Activated naive CD8-positive, alpha-beta T cell (primary cell): ENCODE results near the gene SLC35E2B.
"Not testable (repeated sequence)": the region's sequence is repeated elsewhere in the genome, so short reads cannot be mapped to it uniquely, and the experiment has no call there.

Source experiments
- H3K27ac Mint-ChIP-seq: one replicate; pipeline ENCODE4 v1.8.0; 2021; ENCODE audit warnings: mixed read lengths
- H3K27me3 Mint-ChIP-seq: one replicate; pipeline ENCODE4 v1.8.0; 2021; ENCODE audit warnings: mixed read lengths
- H3K36me3 Mint-ChIP-seq: one replicate; pipeline ENCODE4 v1.8.0; 2021; ENCODE audit warnings: mixed read lengths
- H3K4me1 Mint-ChIP-seq: one replicate; pipeline ENCODE4 v1.8.0; 2021; ENCODE audit warnings: low read depth, mixed read lengths
- H3K4me3 Mint-ChIP-seq: one replicate; pipeline ENCODE4 v1.8.0; 2021; ENCODE audit warnings: mild to moderate bottlenecking, mixed read lengths
- H3K9me3 Mint-ChIP-seq: one replicate; pipeline ENCODE4 v1.8.0; 2021; ENCODE audit warnings: low read depth, mixed read lengths

Gene SLC35E2B

GRCh38 chr1:1715109-1715883 lies 22.7 kb upstream of the SLC35E2B start:
- not testable (repeated sequence) for H3K9me3 Mint-ChIP-seq, H3K27ac Mint-ChIP-seq, H3K27me3 Mint-ChIP-seq, H3K4me3 Mint-ChIP-seq, H3K36me3 Mint-ChIP-seq, H3K4me1 Mint-ChIP-seq

- H3K27me3 Mint-ChIP-seq, H3K4me3 Mint-ChIP-seq, H3K9me3 Mint-ChIP-seq, H3K27ac Mint-ChIP-seq, H3K4me1 Mint-ChIP-seq, H3K36me3 Mint-ChIP-seq: not testable (repeated sequence)
Measured at GRCh38 chr1:1707897-1708296, 15.3 kb upstream of the SLC35E2B start.

- not testable (repeated sequence) for H3K4me1 Mint-ChIP-seq, H3K27me3 Mint-ChIP-seq, H3K36me3 Mint-ChIP-seq, H3K27ac Mint-ChIP-seq, H3K4me3 Mint-ChIP-seq, H3K9me3 Mint-ChIP-seq
Measured at GRCh38 chr1:1707241-1707640, 14.6 kb upstream of the SLC35E2B start.

GRCh38 chr1:1705623-1706022 lies 13.0 kb upstream of the SLC35E2B start:
- H3K9me3 Mint-ChIP-seq, H3K27me3 Mint-ChIP-seq, H3K4me3 Mint-ChIP-seq, H3K36me3 Mint-ChIP-seq, H3K27ac Mint-ChIP-seq, H3K4me1 Mint-ChIP-seq: not testable (repeated sequence)

GRCh38 chr1:1704284-1704957 lies 11.8 kb upstream of the SLC35E2B start:
- not testable (repeated sequence) for H3K9me3 Mint-ChIP-seq, H3K4me3 Mint-ChIP-seq, H3K36me3 Mint-ChIP-seq, H3K4me1 Mint-ChIP-seq, H3K27me3 Mint-ChIP-seq, H3K27ac Mint-ChIP-seq

- Mint-ChIP-seq H3K27me3 (no peaks in the 10 kb centered on the region), H3K4me1 (no peaks in the 10 kb centered on the region), H3K27ac (no peak overlapping the region), H3K4me3 (no peak overlapping the region), H3K36me3 (no peaks in the 10 kb centered on the region), H3K9me3 (no peaks in the 10 kb centered on the region)
Measured at GRCh38 chr1:1703796-1704195, 11.2 kb upstream of the SLC35E2B start.

GRCh38 chr1:1702506-1702905 lies 9.9 kb upstream of the SLC35E2B start:
- not testable (repeated sequence) for H3K9me3 Mint-ChIP-seq, H3K36me3 Mint-ChIP-seq, H3K27me3 Mint-ChIP-seq, H3K4me1 Mint-ChIP-seq, H3K4me3 Mint-ChIP-seq, H3K27ac Mint-ChIP-seq

GRCh38 chr1:1700557-1700956 lies 8.0 kb upstream of the SLC35E2B start:
- H3K27ac Mint-ChIP-seq = not testable (repeated sequence)

GRCh38 chr1:1700067-1700466 lies 7.5 kb upstream of the SLC35E2B start:
- H3K9me3 Mint-ChIP-seq, H3K36me3 Mint-ChIP-seq: not testable (repeated sequence)

More at GRCh38 chr1:1700557-1700956, 8.0 kb upstream of the SLC35E2B start:
- not testable (repeated sequence) for H3K36me3 Mint-ChIP-seq, H3K4me1 Mint-ChIP-seq, H3K27me3 Mint-ChIP-seq, H3K9me3 Mint-ChIP-seq, H3K4me3 Mint-ChIP-seq

GRCh38 chr1:1699061-1699460 lies 6.5 kb upstream of the SLC35E2B start:
- H3K4me3 Mint-ChIP-seq = not testable (repeated sequence)

More at GRCh38 chr1:1700067-1700466, 7.5 kb upstream of the SLC35E2B start:
- not testable (repeated sequence) for H3K4me3 Mint-ChIP-seq, H3K4me1 Mint-ChIP-seq, H3K27ac Mint-ChIP-seq, H3K27me3 Mint-ChIP-seq

GRCh38 chr1:1697358-1698183 lies 5.0 kb upstream of the SLC35E2B start:
- H3K4me3 Mint-ChIP-seq, H3K27ac Mint-ChIP-seq: not testable (repeated sequence)

More at GRCh38 chr1:1699061-1699460, 6.5 kb upstream of the SLC35E2B start:
- H3K27ac Mint-ChIP-seq, H3K4me1 Mint-ChIP-seq, H3K27me3 Mint-ChIP-seq, H3K36me3 Mint-ChIP-seq, H3K9me3 Mint-ChIP-seq: not testable (repeated sequence)

GRCh38 chr1:1696431-1697357 lies 4.1 kb upstream of the SLC35E2B start:
- H3K4me1 Mint-ChIP-seq, H3K36me3 Mint-ChIP-seq, H3K27me3 Mint-ChIP-seq, H3K9me3 Mint-ChIP-seq, H3K27ac Mint-ChIP-seq, H3K4me3 Mint-ChIP-seq: not testable (repeated sequence)

More at GRCh38 chr1:1697358-1698183, 5.0 kb upstream of the SLC35E2B start:
- H3K27me3 Mint-ChIP-seq, H3K36me3 Mint-ChIP-seq, H3K9me3 Mint-ChIP-seq, H3K4me1 Mint-ChIP-seq: not testable (repeated sequence)

- H3K9me3 Mint-ChIP-seq, H3K36me3 Mint-ChIP-seq, H3K27me3 Mint-ChIP-seq, H3K27ac Mint-ChIP-seq: not testable (repeated sequence)
- H3K4me3 Mint-ChIP-seq = peak overlapping the region; percentile 13
- peaks cover 20% of the 10 kb centered on the region for H3K4me1 Mint-ChIP-seq
Measured at GRCh38 chr1:1692324-1692713, 276 bp downstream of the SLC35E2B start.

GRCh38 chr1:1691443-1691842 lies 1.2 kb downstream of the SLC35E2B start:
- peaks cover 24% of the 10 kb centered on the region for H3K4me1 Mint-ChIP-seq
- H3K9me3 Mint-ChIP-seq, H3K27ac Mint-ChIP-seq, H3K4me3 Mint-ChIP-seq, H3K36me3 Mint-ChIP-seq, H3K27me3 Mint-ChIP-seq: not testable (repeated sequence)
